ENCODE data around the gene NDUFA8.

NDUFA8 gene

GRCh38 chr9:122143876-122144405, 15.6 kb downstream of the NDUFA8 start:
- POLR2A ChIA-PET = no interaction called here
- CTCF ChIA-PET = interaction anchor here (0.8 to 2.6 kb wide), 9 partner anchors 8 to 49 kb away, joined by 3 to 16 read pairs (median 6); partner anchors contain the start of genes MORN5 and NDUFA8
- DNase-seq (ENCODE audit: extremely low spot score) = no peak
- TF ChIP-seq CTCF (IDR thresholded peaks at IDR 0.05; ENCODE audit: control extremely low read depth, extremely low read depth, low read depth, missing control alignments) = no peak

DNA sequence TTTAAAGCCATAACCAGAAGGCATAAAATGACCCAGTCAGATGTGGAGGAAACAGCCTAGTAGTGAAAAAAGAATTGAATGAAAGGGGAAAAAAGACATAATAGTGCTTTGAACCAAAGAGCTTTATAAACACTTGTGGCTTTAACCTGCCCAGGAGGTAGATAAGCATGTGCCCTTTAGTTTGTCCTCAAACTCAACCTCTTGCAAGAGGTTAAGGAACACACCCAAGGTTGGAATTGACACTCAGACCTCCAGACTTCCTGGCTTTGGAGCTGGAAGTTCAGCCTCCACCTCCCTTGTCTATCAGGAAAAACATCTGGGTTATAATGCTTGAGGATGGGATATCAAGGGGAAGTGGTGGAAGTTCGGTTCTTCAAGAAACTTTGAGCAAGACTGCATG, 16.3 kb downstream of the NDUFA8 start:
- ChIA-PET POLR2A (no interaction called here), CTCF (interaction anchor here (1.0 to 1.7 kb wide), 3 partner anchors 19 to 46 kb away, joined by 3 to 6 read pairs (median 6); no protein-coding TSS in a partner anchor)
- no peak for TF ChIP-seq CTCF (IDR thresholded peaks at IDR 0.05; ENCODE audit: control extremely low read depth, extremely low read depth, low read depth, missing control alignments)
- DNase-seq (ENCODE audit: extremely low spot score) = no peak

DNA sequence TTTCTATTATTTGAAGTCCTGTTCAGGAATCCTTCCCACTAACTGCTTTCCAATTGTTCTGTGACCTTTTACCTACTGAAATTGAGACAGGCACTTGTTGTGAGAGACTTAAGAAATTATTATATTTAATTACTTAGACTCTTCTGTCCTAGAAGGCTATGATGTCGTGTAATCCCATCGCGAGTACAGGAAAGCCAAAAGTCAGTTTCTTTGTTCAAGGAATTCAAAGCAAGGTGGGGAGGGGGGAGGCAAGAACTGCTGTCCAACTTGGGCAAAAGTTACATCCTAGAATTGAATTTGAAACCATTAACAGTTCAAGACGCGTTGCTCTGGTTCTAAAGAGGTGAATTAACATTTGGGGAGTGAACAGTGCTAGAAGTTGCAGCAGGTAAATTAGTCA, 17.9 kb downstream of the NDUFA8 start:
- DNase-seq (ENCODE audit: extremely low spot score) = no peak
- ChIA-PET POLR2A (no interaction called here), CTCF (interaction anchor here (1.1 kb wide), 1 partner anchor 18 kb away, joined by 3 read pairs; the partner anchor contains the start of genes MORN5 and NDUFA8)
- TF ChIP-seq CTCF (IDR thresholded peaks at IDR 0.05; ENCODE audit: control extremely low read depth, extremely low read depth, low read depth, missing control alignments) = no peak

DNA sequence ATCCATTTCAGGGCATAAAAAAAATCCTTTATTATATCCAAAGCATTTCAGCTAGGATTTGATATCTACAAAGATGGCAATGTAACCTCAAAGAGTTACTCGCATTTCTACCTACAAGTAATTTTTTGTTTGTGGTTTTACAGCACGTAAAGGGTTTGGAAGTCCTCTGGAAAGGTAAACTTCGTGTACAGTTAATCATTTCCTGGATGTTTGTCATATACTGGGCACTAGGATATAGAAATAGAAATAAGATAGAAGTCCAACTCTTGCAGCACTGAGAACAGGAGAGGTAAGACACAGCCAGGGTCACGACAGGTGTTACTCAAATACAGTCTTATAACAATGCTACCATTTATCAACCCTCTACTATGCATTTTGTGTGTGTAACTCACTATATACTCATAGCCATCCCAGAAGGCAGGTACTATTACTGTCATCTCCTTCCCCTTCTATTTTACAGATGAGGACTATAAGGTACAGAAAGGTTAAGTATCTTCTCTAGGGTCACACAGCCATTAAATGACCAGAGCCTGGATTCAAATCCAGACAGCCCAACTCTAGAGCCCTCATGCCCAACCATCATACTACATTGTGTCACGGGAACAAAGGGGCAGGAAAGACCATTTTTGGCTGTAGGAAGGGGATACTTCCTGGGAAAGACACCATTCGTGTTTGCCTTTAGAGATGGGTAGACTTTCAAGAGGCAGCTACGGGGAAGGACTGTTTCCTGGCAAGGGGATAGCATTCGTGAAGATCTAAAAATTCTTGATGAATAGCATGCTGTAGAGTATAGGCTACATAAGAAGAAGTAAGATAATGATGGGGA, 19.0 kb downstream of the NDUFA8 start:
- TF ChIP-seq CTCF (IDR thresholded peaks at IDR 0.05; ENCODE audit: control extremely low read depth, extremely low read depth, low read depth, missing control alignments) = no peak
- DNase-seq (ENCODE audit: extremely low spot score) = no peak
- ChIA-PET CTCF (interaction anchor here (1.9 to 10.5 kb wide), 3 partner anchors 8 to 210 kb away, joined by 4 to 92 read pairs (median 6); no protein-coding TSS in a partner anchor), POLR2A (no interaction called here)

- DNase-seq (ENCODE audit: extremely low spot score) = no peak
- CTCF ChIA-PET = interaction anchor here (0.6 to 10.5 kb wide), 5 partner anchors 10 to 215 kb away, joined by 3 to 92 read pairs (median 4); no protein-coding TSS in a partner anchor
- TF ChIP-seq CTCF (IDR thresholded peaks at IDR 0.05; ENCODE audit: control extremely low read depth, extremely low read depth, low read depth, missing control alignments) = no peak
- POLR2A ChIA-PET = no interaction called here
Observed at GRCh38 chr9:122138560-122139268, 20.9 kb downstream of the NDUFA8 start.

DNA sequence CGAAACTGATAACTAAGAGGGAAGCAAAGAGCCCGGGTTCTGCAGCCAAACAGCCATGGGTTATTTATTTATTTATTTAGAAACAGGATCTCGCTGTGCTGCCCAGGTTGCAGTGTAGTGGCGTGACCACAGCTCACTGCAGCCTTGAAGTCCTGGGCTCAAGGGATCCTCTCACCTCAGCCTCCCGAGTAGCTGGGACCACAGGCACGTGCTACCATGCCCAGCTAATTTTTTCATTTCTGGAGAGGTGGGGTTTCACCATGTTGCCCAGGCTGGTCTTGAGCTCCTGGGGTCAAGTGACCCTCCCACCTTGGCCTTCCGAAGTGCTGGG, 24.1 kb downstream of the NDUFA8 start:
- no peak for DNase-seq (ENCODE audit: extremely low spot score)
- CTCF ChIA-PET = interaction anchor here (1.0 to 10.5 kb wide), 4 partner anchors 9 to 215 kb away, joined by 3 to 92 read pairs (median 8); partner anchors contain the start of gene NDUFA8
- POLR2A ChIA-PET = no interaction called here
- TF ChIP-seq CTCF (IDR thresholded peaks at IDR 0.05; ENCODE audit: control extremely low read depth, extremely low read depth, low read depth, missing control alignments) = no peak

Measured in GM10248 (cell line).